Ishikawa (cell line): ENCODE data around the gene RPL9.

Experiments
- CEBPB ChIP-seq: IDR thresholded peaks from 2 replicates; pipeline ENCODE4 v1.6.1; 2012
- CREB1 ChIP-seq: IDR thresholded peaks from 2 replicates; pipeline ENCODE4 v1.6.1; 2012; ENCODE audit warnings: low read depth
- EP300 ChIP-seq: IDR thresholded peaks from 2 replicates; pipeline ENCODE4 v1.6.1; 2012; ENCODE audit warnings: borderline replicate concordance
- MAX ChIP-seq: IDR thresholded peaks from 2 replicates; pipeline ENCODE4 v1.6.1; 2012
- RAD21 ChIP-seq: IDR thresholded peaks from 2 replicates; pipeline ENCODE4 v1.6.1; 2012; ENCODE audit warnings: low read depth
- TAF1 ChIP-seq: IDR thresholded peaks from 2 replicates; pipeline ENCODE4 v1.6.1; 2012; ENCODE audit warnings: low read depth, mild to moderate bottlenecking
- TCF12 ChIP-seq: IDR thresholded peaks from 2 replicates; pipeline ENCODE4 v1.6.1; 2012; ENCODE audit warnings: low read depth
- TEAD4 ChIP-seq: IDR thresholded peaks from 2 replicates; pipeline ENCODE4 v1.6.1; 2012
- USF1 ChIP-seq: IDR thresholded peaks from 2 replicates; pipeline ENCODE4 v1.6.1; 2012
- YY1 ChIP-seq: IDR thresholded peaks from 2 replicates; pipeline ENCODE4 v1.6.1; 2012; ENCODE audit warnings: low read depth

GRCh38 chr4:39415678-39416283 is 42.9 kb downstream of the RPL9 start:
- TF ChIP-seq EP300 (no peak), YY1 (no peak), CREB1 (no peak), TCF12 (no peak), TEAD4 (no peak), CEBPB (no peak), MAX (no peak), USF1 (no peak), TAF1 (no peak), RAD21 (no peak)
